ENCODE data around the gene PARD6G. TPM values are rescaled to one million over a fixed set of nuclear protein-coding genes. Genes with fewer than 3 reads are reported as not detected.

PARD6G gene
- total RNA-seq, 1 experiment from 2014 or later, result 5.4 TPM

DNA sequence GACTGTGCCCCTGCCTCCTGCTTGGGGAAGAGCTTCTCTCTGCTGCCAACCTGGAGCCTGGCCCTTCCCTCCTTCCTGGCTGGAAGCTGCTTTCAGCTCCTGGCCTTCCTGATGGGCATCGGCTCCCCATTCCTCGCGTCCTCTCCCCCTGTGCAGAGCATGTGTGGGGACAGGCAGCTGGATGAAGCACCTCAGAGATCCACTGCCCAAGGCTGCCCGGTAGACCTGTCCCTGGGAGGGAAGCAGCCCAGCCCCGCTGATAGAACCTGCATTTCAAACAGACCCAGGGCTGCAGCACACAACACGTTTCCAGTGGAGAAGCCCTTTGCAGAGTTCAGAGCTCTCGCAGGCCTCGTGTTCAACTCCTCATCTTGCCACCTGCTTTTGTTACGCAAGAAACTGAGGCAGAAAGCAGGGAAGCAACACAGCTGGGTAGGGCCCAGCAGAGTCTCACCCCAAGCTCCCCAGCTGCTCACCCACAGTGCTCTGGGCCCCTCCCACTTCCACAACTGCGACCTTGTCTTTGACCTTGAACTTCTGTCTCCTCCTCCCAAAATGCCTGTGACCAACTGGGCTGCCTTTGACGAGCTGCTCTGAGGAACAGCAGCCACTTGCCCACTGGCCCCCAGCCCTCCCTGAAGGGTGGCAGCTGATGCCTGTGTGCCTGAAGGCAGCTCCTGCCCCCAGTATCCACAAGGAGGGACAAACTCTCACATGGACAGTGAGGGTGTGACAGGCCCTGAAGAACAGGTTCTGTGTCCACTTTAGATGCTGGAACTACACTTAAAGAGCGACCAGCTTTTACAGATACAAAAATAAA is 65.5 kb downstream of the PARD6G start:
- H3K9ac ChIP-seq (ENCODE audit: low read length), result no peak overlapping the region
- ChIA-PET POLR2A (ENCODE audit: unreplicated experiment) (no interaction called here), CTCF (no interaction called here)
- H3K27me3 ChIP-seq (ENCODE audit: low read length), result no peaks in the 10 kb centered on the region
- no peaks in the 10 kb centered on the region for H3F3A ChIP-seq (ENCODE audit: low read length, unreplicated experiment)
- no peaks in the 10 kb centered on the region for H3K36me3 ChIP-seq (ENCODE audit: low read depth, low read length)
- TF ChIP-seq EZH2 (IDR thresholded peaks at IDR 0.05; ENCODE audit: low read length, unreplicated experiment) (no peak), EZH2phosphoT487 (IDR thresholded peaks at IDR 0.05; ENCODE audit: borderline replicate concordance, low read length) (no peak)
- TF ChIP-seq, protein P1, sequence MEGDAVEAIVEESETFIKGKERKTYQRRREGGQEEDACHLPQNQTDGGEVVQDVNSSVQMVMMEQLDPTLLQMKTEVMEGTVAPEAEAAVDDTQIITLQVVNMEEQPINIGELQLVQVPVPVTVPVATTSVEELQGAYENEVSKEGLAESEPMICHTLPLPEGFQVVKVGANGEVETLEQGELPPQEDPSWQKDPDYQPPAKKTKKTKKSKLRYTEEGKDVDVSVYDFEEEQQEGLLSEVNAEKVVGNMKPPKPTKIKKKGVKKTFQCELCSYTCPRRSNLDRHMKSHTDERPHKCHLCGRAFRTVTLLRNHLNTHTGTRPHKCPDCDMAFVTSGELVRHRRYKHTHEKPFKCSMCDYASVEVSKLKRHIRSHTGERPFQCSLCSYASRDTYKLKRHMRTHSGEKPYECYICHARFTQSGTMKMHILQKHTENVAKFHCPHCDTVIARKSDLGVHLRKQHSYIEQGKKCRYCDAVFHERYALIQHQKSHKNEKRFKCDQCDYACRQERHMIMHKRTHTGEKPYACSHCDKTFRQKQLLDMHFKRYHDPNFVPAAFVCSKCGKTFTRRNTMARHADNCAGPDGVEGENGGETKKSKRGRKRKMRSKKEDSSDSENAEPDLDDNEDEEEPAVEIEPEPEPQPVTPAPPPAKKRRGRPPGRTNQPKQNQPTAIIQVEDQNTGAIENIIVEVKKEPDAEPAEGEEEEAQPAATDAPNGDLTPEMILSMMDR (conservative IDR thresholded peaks at IDR 0.05; ENCODE audit: low read depth, low read length), result no peak
- ATAC-seq, result no peak
- H3K9me2 ChIP-seq (replicated peaks; ENCODE audit: low read length), result no peaks in the 10 kb centered on the region
- H3K9me3 ChIP-seq (ENCODE audit: low read length), result no peaks in the 10 kb centered on the region
- no TSS peak for BruUV-seq (replicated peaks)
- intact Hi-C loops (cut with micrococcal nuclease), result no loop called here
- no peaks in the 10 kb centered on the region for H3K79me2 ChIP-seq (ENCODE audit: low read length)
- H3K4me3 ChIP-seq (ENCODE audit: low read length), result no peak overlapping the region
- no peak overlapping the region for H3K4me2 ChIP-seq (ENCODE audit: low read length)
- no peaks in the 10 kb centered on the region for H3K4me1 ChIP-seq (ENCODE audit: insufficient read depth, low read length)
- DNase-seq, result no peak
- H4K20me1 ChIP-seq (ENCODE audit: low read length), result no peaks in the 10 kb centered on the region
- no peak overlapping the region for H3K27ac ChIP-seq (ENCODE audit: low read length)
- no peak overlapping the region for H2AFZ ChIP-seq (ENCODE audit: low read length)

DNA sequence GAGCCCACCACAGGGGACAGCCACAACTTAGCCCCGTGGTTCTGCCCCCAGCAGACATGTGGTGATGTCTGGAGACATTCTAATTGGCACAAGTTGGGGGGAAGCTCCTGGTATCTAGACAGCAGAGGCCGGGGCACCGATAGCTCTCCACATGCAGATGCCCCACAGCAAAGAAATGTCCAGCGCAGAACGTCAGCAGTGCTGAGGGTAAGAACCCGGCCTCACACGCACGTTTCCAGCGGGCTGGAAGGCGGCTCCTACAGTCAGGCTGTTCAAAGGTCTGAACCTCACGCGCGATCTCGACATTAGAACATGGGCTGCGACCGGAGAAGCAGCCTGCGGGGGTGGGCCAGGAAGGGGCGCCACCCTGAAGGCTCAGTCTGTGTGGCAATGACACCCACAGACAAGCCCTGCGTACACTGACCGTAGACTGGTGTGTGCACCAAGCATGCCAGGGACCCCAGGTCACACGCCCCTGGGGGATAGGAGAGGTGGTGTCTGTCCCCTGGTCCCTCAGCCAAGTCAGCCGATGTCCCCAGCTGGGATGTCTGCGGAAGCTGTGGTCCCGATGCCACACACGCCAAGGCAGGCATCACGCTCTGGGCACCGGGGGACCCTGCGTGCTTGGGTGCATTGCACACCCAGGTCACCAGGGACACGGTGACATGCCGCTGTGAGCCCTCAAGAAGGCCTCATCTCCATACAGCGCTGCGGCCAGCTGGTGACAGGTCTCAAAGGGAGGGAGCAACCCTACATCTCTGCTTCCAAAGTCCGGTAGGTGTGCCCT is 66.3 kb downstream of the PARD6G start:
- Histone ChIP-seq H3K36me3 (ENCODE audit: low read depth, low read length) (no peaks in the 10 kb centered on the region), H3F3A (ENCODE audit: low read length, unreplicated experiment) (no peaks in the 10 kb centered on the region), H3K4me2 (ENCODE audit: low read length) (no peak overlapping the region), H3K79me2 (ENCODE audit: low read length) (no peaks in the 10 kb centered on the region), H3K9me3 (ENCODE audit: low read length) (no peaks in the 10 kb centered on the region), H3K4me1 (ENCODE audit: insufficient read depth, low read length) (no peaks in the 10 kb centered on the region), H3K9me2 (replicated peaks; ENCODE audit: low read length) (no peaks in the 10 kb centered on the region), H3K27ac (ENCODE audit: low read length) (no peak overlapping the region), H3K9ac (ENCODE audit: low read length) (no peak overlapping the region), H2AFZ (ENCODE audit: low read length) (no peak overlapping the region), H3K4me3 (ENCODE audit: low read length) (no peak overlapping the region), H4K20me1 (ENCODE audit: low read length) (no peaks in the 10 kb centered on the region), H3K27me3 (ENCODE audit: low read length) (no peaks in the 10 kb centered on the region)
- ChIA-PET CTCF (no interaction called here), POLR2A (ENCODE audit: unreplicated experiment) (no interaction called here)
- DNase-seq, result no peak
- ATAC-seq, result no peak
- TF ChIP-seq, protein P1 (conservative IDR thresholded peaks at IDR 0.05; ENCODE audit: low read depth, low read length), result no peak
- TF ChIP-seq EZH2phosphoT487 (IDR thresholded peaks at IDR 0.05; ENCODE audit: borderline replicate concordance, low read length) (no peak), EZH2 (IDR thresholded peaks at IDR 0.05; ENCODE audit: low read length, unreplicated experiment) (no peak)
- no TSS peak for BruUV-seq (replicated peaks)
- intact Hi-C loops (cut with micrococcal nuclease), result no loop called here

Measured in PC-3 (cell line).